ENCODE results near the gene KCNQ1.
A peak's percentile ranks its signal among the peaks of the same experiment; 100 is the strongest.

KCNQ1 gene

GRCh38 chr11:2406878-2407410 lies 37.9 kb upstream of the KCNQ1 start:
- WGBS: 91% methylated on average over 24 of the region's 24 CpGs
- peak overlapping the region; percentile 8 for H2BK15ac ChIP-seq (ENCODE audit: low read depth, poor library complexity, severe bottlenecking)
- no peak overlapping the region for H2AFZ ChIP-seq (ENCODE audit: low read depth, low read length)
- H3K4me3 ChIP-seq (ENCODE audit: insufficient read depth in 1 of 2, low read depth in 1 of 2, low read length in 2 of 2): no peak overlapping the region
- peaks cover 19% of the 10 kb centered on the region for H3K4me1 ChIP-seq (ENCODE audit: control insufficient read depth, insufficient read depth, low read depth, low read length)
- H3K27me3 ChIP-seq (ENCODE audit: control insufficient read depth in 1 of 2, insufficient read depth in 1 of 2, low read length in 2 of 2): peaks cover 36 to 40% of the 10 kb centered on the region in 2 experiments
- no peak overlapping the region for H3K14ac ChIP-seq (ENCODE audit: low read length in 2 of 2)
- no peak overlapping the region for H3K27ac ChIP-seq (ENCODE audit: low read length, poor library complexity, severe bottlenecking)
- no peak overlapping the region for H2BK120ac ChIP-seq (ENCODE audit: low read depth, low read length)
- H3K23ac ChIP-seq (ENCODE audit: low read length in 2 of 2): no peak overlapping the region
- DNase-seq: no peak
- peaks cover 12% of the 10 kb centered on the region for H3K79me1 ChIP-seq (replicated peaks; ENCODE audit: low read length, poor library complexity, severe bottlenecking)
- H3K4ac ChIP-seq (ENCODE audit: low read depth in 1 of 2, low read length in 2 of 2): no peak overlapping the region
- no peak overlapping the region for H3K18ac ChIP-seq (ENCODE audit: low read depth in 1 of 2, low read length in 2 of 2)
- no peak overlapping the region for H3K4me2 ChIP-seq (ENCODE audit: low read length, poor library complexity, severe bottlenecking)
- H2BK5ac ChIP-seq (ENCODE audit: low read depth, low read length, poor library complexity, severe bottlenecking): no peak overlapping the region
- no peak overlapping the region for H2BK12ac ChIP-seq (ENCODE audit: low read length in 2 of 2)
- H3K9me3 ChIP-seq (ENCODE audit: control insufficient read depth, low read length): no peaks in the 10 kb centered on the region
- H3K36me3 ChIP-seq (ENCODE audit: control insufficient read depth in 1 of 2, insufficient read depth in 2 of 2, low read depth in 1 of 2, low read length in 2 of 2): peaks cover 24 to 31% of the 10 kb centered on the region in 2 experiments
- H4K8ac ChIP-seq (ENCODE audit: low read length): no peak overlapping the region
- H4K91ac ChIP-seq (ENCODE audit: low read length): no peak overlapping the region
- H2AK5ac ChIP-seq (ENCODE audit: low read length, severe bottlenecking): no peak overlapping the region
- H3K9ac ChIP-seq (ENCODE audit: low read length): no peak overlapping the region

- Histone ChIP-seq H3K14ac (ENCODE audit: low read length in 2 of 2) (no peak overlapping the region), H2AK5ac (ENCODE audit: low read length, severe bottlenecking) (no peak overlapping the region), H3K27me3 (ENCODE audit: control insufficient read depth in 1 of 2, insufficient read depth in 1 of 2, low read length in 2 of 2) (peaks cover 40% of the 10 kb centered on the region in 2 experiments), H3K4ac (ENCODE audit: low read depth in 1 of 2, low read length in 2 of 2) (no peak overlapping the region), H3K9ac (ENCODE audit: low read length) (no peak overlapping the region), H2BK120ac (ENCODE audit: low read depth, low read length) (no peak overlapping the region), H3K23ac (ENCODE audit: low read length in 2 of 2) (no peak overlapping the region), H2BK15ac (ENCODE audit: low read depth, poor library complexity, severe bottlenecking) (no peak overlapping the region), H3K27ac (ENCODE audit: low read length, poor library complexity, severe bottlenecking) (no peak overlapping the region), H2AFZ (ENCODE audit: low read depth, low read length) (no peak overlapping the region), H2BK5ac (ENCODE audit: low read depth, low read length, poor library complexity, severe bottlenecking) (no peak overlapping the region), H3K9me3 (ENCODE audit: control insufficient read depth, low read length) (no peaks in the 10 kb centered on the region), H3K4me2 (ENCODE audit: low read length, poor library complexity, severe bottlenecking) (no peak overlapping the region), H3K4me1 (ENCODE audit: control insufficient read depth, insufficient read depth, low read depth, low read length) (peaks cover 12% of the 10 kb centered on the region), H4K8ac (ENCODE audit: low read length) (no peak overlapping the region), H3K18ac (ENCODE audit: low read depth in 1 of 2, low read length in 2 of 2) (no peak overlapping the region), H4K91ac (ENCODE audit: low read length) (no peak overlapping the region), H3K36me3 (ENCODE audit: control insufficient read depth in 1 of 2, insufficient read depth in 2 of 2, low read depth in 1 of 2, low read length in 2 of 2) (peaks cover 8 to 13% of the 10 kb centered on the region in 2 experiments), H3K79me1 (replicated peaks; ENCODE audit: low read length, poor library complexity, severe bottlenecking) (no peaks in the 10 kb centered on the region), H3K4me3 (ENCODE audit: insufficient read depth in 1 of 2, low read depth in 1 of 2, low read length in 2 of 2) (no peak overlapping the region), H2BK12ac (ENCODE audit: low read length in 2 of 2) (no peak overlapping the region)
- WGBS: 78% methylated on average over 8 of the region's 11 CpGs
- no peak for DNase-seq
Measured at GRCh38 chr11:2408671-2409070, 36.1 kb upstream of the KCNQ1 start.

GRCh38 chr11:2409126-2409525 lies 35.7 kb upstream of the KCNQ1 start:
- H2BK120ac ChIP-seq (ENCODE audit: low read depth, low read length): no peak overlapping the region
- H3K4me1 ChIP-seq (ENCODE audit: control insufficient read depth, insufficient read depth, low read depth, low read length): peaks cover 12% of the 10 kb centered on the region
- H4K91ac ChIP-seq (ENCODE audit: low read length): no peak overlapping the region
- no peak overlapping the region for H3K4me3 ChIP-seq (ENCODE audit: insufficient read depth in 1 of 2, low read depth in 1 of 2, low read length in 2 of 2)
- no peak overlapping the region for H2BK12ac ChIP-seq (ENCODE audit: low read length in 2 of 2)
- H3K36me3 ChIP-seq (ENCODE audit: control insufficient read depth in 1 of 2, insufficient read depth in 2 of 2, low read depth in 1 of 2, low read length in 2 of 2): peaks cover 4 to 9% of the 10 kb centered on the region in 2 experiments
- H2AFZ ChIP-seq (ENCODE audit: low read depth, low read length): peak overlapping the region; percentile 55
- H3K23ac ChIP-seq (ENCODE audit: low read length in 2 of 2): no peak overlapping the region
- no peak for DNase-seq
- H3K9ac ChIP-seq (ENCODE audit: low read length): no peak overlapping the region
- H3K4me2 ChIP-seq (ENCODE audit: low read length, poor library complexity, severe bottlenecking): no peak overlapping the region
- no peak overlapping the region for H3K18ac ChIP-seq (ENCODE audit: low read depth in 1 of 2, low read length in 2 of 2)
- WGBS: 31% methylated on average over 12 of the region's 16 CpGs
- H3K79me1 ChIP-seq (replicated peaks; ENCODE audit: low read length, poor library complexity, severe bottlenecking): no peaks in the 10 kb centered on the region
- H2AK5ac ChIP-seq (ENCODE audit: low read length, severe bottlenecking): no peak overlapping the region
- H3K4ac ChIP-seq (ENCODE audit: low read depth in 1 of 2, low read length in 2 of 2): no peak overlapping the region
- peaks cover 40% of the 10 kb centered on the region in 2 experiments for H3K27me3 ChIP-seq (ENCODE audit: control insufficient read depth in 1 of 2, insufficient read depth in 1 of 2, low read length in 2 of 2)
- H3K14ac ChIP-seq (ENCODE audit: low read length in 2 of 2): no peak overlapping the region
- H3K9me3 ChIP-seq (ENCODE audit: control insufficient read depth, low read length): no peaks in the 10 kb centered on the region
- no peak overlapping the region for H2BK15ac ChIP-seq (ENCODE audit: low read depth, poor library complexity, severe bottlenecking)
- H3K27ac ChIP-seq (ENCODE audit: low read length, poor library complexity, severe bottlenecking): no peak overlapping the region
- peak overlapping the region; percentile 57 for H4K8ac ChIP-seq (ENCODE audit: low read length)
- H2BK5ac ChIP-seq (ENCODE audit: low read depth, low read length, poor library complexity, severe bottlenecking): no peak overlapping the region

- peaks cover 0 to 2% of the 10 kb centered on the region in 2 experiments for H3K36me3 ChIP-seq (ENCODE audit: control insufficient read depth in 1 of 2, insufficient read depth in 2 of 2, low read depth in 1 of 2, low read length in 2 of 2)
- no peaks in the 10 kb centered on the region for H3K9me3 ChIP-seq (ENCODE audit: control insufficient read depth, low read length)
- H3K9ac ChIP-seq (ENCODE audit: low read length): no peak overlapping the region
- peak overlapping the region; percentile 55 for H2AFZ ChIP-seq (ENCODE audit: low read depth, low read length)
- H4K8ac ChIP-seq (ENCODE audit: low read length): peak overlapping the region; percentile 57
- no peak overlapping the region for H3K27ac ChIP-seq (ENCODE audit: low read length, poor library complexity, severe bottlenecking)
- peaks cover 40% of the 10 kb centered on the region in 2 experiments for H3K27me3 ChIP-seq (ENCODE audit: control insufficient read depth in 1 of 2, insufficient read depth in 1 of 2, low read length in 2 of 2)
- no peak for DNase-seq
- 41% methylated on average over 41 of the region's 42 CpGs for whole genome bisulfite sequencing
- no peak overlapping the region for H3K18ac ChIP-seq (ENCODE audit: low read depth in 1 of 2, low read length in 2 of 2)
- H3K4me1 ChIP-seq (ENCODE audit: control insufficient read depth, insufficient read depth, low read depth, low read length): peaks cover 8% of the 10 kb centered on the region
- H3K4ac ChIP-seq (ENCODE audit: low read depth in 1 of 2, low read length in 2 of 2): peak overlapping the region in 1 of 2 experiments; percentile 35
- H4K91ac ChIP-seq (ENCODE audit: low read length): no peak overlapping the region
- no peak overlapping the region for H3K4me2 ChIP-seq (ENCODE audit: low read length, poor library complexity, severe bottlenecking)
- H2BK120ac ChIP-seq (ENCODE audit: low read depth, low read length): no peak overlapping the region
- H2BK15ac ChIP-seq (ENCODE audit: low read depth, poor library complexity, severe bottlenecking): no peak overlapping the region
- no peak overlapping the region for H3K4me3 ChIP-seq (ENCODE audit: insufficient read depth in 1 of 2, low read depth in 1 of 2, low read length in 2 of 2)
- H2BK12ac ChIP-seq (ENCODE audit: low read length in 2 of 2): no peak overlapping the region
- no peak overlapping the region for H3K14ac ChIP-seq (ENCODE audit: low read length in 2 of 2)
- no peaks in the 10 kb centered on the region for H3K79me1 ChIP-seq (replicated peaks; ENCODE audit: low read length, poor library complexity, severe bottlenecking)
- H2AK5ac ChIP-seq (ENCODE audit: low read length, severe bottlenecking): no peak overlapping the region
- H3K23ac ChIP-seq (ENCODE audit: low read length in 2 of 2): no peak overlapping the region
- H2BK5ac ChIP-seq (ENCODE audit: low read depth, low read length, poor library complexity, severe bottlenecking): no peak overlapping the region
Measured at GRCh38 chr11:2409611-2410468, 35.0 kb upstream of the KCNQ1 start.

Measured in mesenchymal stem cell (in vitro differentiated cells and primary cell).